ENCODE results near the gene RALGPS1. TPM values are rescaled to one million over a fixed set of nuclear protein-coding genes. Genes with fewer than 3 reads are reported as not detected.

The RALGPS1 gene
- total RNA-seq, 1 experiment from 2014 or later = 18.6 TPM

DNA sequence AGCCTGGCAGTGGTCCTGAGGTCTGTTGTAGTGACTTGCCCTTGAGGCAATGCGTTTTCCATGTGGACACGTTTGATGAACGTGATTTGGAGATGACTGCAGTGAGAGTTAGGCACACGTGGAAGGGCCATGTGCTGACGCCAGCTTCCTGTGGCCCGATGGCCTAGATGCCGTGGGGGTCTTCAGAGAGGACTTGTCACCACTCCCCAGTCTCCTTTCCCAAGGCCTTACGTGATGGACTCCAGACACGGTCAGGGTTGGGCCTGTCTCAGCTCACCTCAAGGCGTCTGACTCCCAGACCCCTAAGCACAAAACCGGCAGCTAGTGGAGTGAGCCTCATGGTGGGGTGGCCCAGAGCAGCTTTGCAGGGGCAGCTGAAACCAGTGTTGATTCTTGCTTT, 115.0 kb downstream of the RALGPS1 start:
- Histone ChIP-seq H3K56ac (ENCODE audit: insufficient read length, low read depth, low read length) (no peak overlapping the region), H3K18ac (ENCODE audit: insufficient read length, low read depth, low read length) (no peak overlapping the region), H2AFZ (ENCODE audit: low read length) (no peak overlapping the region), H2BK20ac (ENCODE audit: low read depth, low read length, poor library complexity, severe bottlenecking) (no peak overlapping the region), H3K27ac (ENCODE audit: insufficient read length, low read depth, low read length) (no peak overlapping the region), H3K4me1 (ENCODE audit: insufficient read depth, low read length) (no peaks in the 10 kb centered on the region; the same call in 1 of the 2 replicates), H4K91ac (ENCODE audit: insufficient read length, low read depth, low read length) (no peak overlapping the region), H3K14ac (ENCODE audit: insufficient read depth, low read length) (no peak overlapping the region; the same call in 1 of the 2 replicates), H3K4ac (ENCODE audit: low read depth, low read length) (no peak overlapping the region), H2BK15ac (ENCODE audit: low read depth, low read length) (no peak overlapping the region), H3K9ac (ENCODE audit: extremely low read depth, insufficient read length, low read length) (no peak overlapping the region), H2AK5ac (ENCODE audit: insufficient read length, low read length) (no peak overlapping the region), H3K9me3 (ENCODE audit: control insufficient read depth, low read depth, low read length) (no peaks in the 10 kb centered on the region), H3T11ph (ENCODE audit: low read length) (no peak overlapping the region), H3K79me2 (ENCODE audit: insufficient read depth, low read length) (no peaks in the 10 kb centered on the region), H4K5ac (ENCODE audit: insufficient read length, low read depth, low read length) (no peak overlapping the region), H4K20me1 (ENCODE audit: control insufficient read depth, insufficient read depth, insufficient read length) (no peaks in the 10 kb centered on the region), H3K23me2 (ENCODE audit: insufficient read length, low read depth, low read length, poor library complexity, severe bottlenecking) (no peaks in the 10 kb centered on the region), H2BK120ac (ENCODE audit: low read depth, low read length, poor library complexity, severe bottlenecking) (no peak overlapping the region), H3K23ac (ENCODE audit: insufficient read length, low read depth, low read length) (no peak overlapping the region), H3K4me2 (ENCODE audit: insufficient read depth, insufficient read length, low read length) (no peak overlapping the region), H4K8ac (replicated peaks; ENCODE audit: insufficient read length, low read depth, low read length) (no peak overlapping the region), H2BK12ac (ENCODE audit: insufficient read length, low read depth, low read length) (no peak overlapping the region), H2BK5ac (ENCODE audit: insufficient read length, low read length) (no peak overlapping the region), H3K27me3 (ENCODE audit: insufficient read depth, low read length) (no peaks in the 10 kb centered on the region), H3K79me1 (ENCODE audit: insufficient read depth, low read depth, low read length, poor library complexity, severe bottlenecking) (no peaks in the 10 kb centered on the region)
- no peak for DNase-seq
- no peaks in the 10 kb centered on the region for H3K27me3 Mint-ChIP-seq (ENCODE audit: low read depth)
- H3K27ac Mint-ChIP-seq = no peak overlapping the region; a peak in 1 of 7 replicates
- no peak overlapping the region for H3K4me3 Mint-ChIP-seq
- peaks cover 5 to 7% of the 10 kb centered on the region in 2 experiments for H3K4me1 Mint-ChIP-seq
- H3K9me3 Mint-ChIP-seq = no peaks in the 10 kb centered on the region
- TF ChIP-seq, protein P1, sequence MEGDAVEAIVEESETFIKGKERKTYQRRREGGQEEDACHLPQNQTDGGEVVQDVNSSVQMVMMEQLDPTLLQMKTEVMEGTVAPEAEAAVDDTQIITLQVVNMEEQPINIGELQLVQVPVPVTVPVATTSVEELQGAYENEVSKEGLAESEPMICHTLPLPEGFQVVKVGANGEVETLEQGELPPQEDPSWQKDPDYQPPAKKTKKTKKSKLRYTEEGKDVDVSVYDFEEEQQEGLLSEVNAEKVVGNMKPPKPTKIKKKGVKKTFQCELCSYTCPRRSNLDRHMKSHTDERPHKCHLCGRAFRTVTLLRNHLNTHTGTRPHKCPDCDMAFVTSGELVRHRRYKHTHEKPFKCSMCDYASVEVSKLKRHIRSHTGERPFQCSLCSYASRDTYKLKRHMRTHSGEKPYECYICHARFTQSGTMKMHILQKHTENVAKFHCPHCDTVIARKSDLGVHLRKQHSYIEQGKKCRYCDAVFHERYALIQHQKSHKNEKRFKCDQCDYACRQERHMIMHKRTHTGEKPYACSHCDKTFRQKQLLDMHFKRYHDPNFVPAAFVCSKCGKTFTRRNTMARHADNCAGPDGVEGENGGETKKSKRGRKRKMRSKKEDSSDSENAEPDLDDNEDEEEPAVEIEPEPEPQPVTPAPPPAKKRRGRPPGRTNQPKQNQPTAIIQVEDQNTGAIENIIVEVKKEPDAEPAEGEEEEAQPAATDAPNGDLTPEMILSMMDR (conservative IDR thresholded peaks at IDR 0.05) = no peak
- no CpG with 5 or more reads among the region's 11 CpGs for WGBS (ENCODE audit: extremely low coverage, insufficient read length, low lambda C conversion rate)
- H3K36me3 Mint-ChIP-seq (ENCODE audit: insufficient read depth in 1 of 3, low read depth in 3 of 3) = no peaks in the 10 kb centered on the region

All from H9 (cell line).